K562 (cell line): ENCODE data around the gene TMIGD2. TPM values are rescaled to one million over a fixed set of nuclear protein-coding genes. Genes with fewer than 3 reads are reported as not detected.

ENCODE experiments used
- BRD4 ChIP-seq: fragments of 200-600 bp; sonication (generic); IDR thresholded peaks from 2 replicates; pipeline ENCODE4 v1.6.1; 2017; ENCODE audit warnings: inconsistent platforms
- CBX3 ChIP-seq, 2 experiments: IDR thresholded peaks; 1 replicate in 1 of 2; 2 replicates in 1 of 2; pipeline ENCODE4 v1.6.1; 2012; ENCODE audit warnings: inconsistent platforms in 2 of 2, low read length in 2 of 2, borderline replicate concordance in 1 of 2, control low read depth in 1 of 2
- CREBBP ChIP-seq: IDR thresholded peaks from one replicate; pipeline ENCODE4 v1.6.1; 2012; ENCODE audit warnings: low read depth, mild to moderate bottlenecking, control low read depth, inconsistent platforms, low read length
- HNRNPUL1 ChIP-seq: fragments of 200-400 bp; formaldehyde crosslinking; IDR thresholded peaks from 2 replicates; pipeline ENCODE4 v1.6.1; 2017; ENCODE audit warnings: low read length
- HSF4 ChIP-seq: fragments of 250-450 bp; sonication (Bioruptor Pico); IDR thresholded peaks from 2 replicates; pipeline ENCODE4 v2.1.2; 2022; ENCODE audit warnings: mild to moderate bottlenecking, moderate library complexity, borderline replicate concordance
- MTA2 ChIP-seq: fragments of 450-650 bp; IDR thresholded peaks from 2 replicates; pipeline ENCODE4 v1.6.1; 2016; ENCODE audit warnings: low read depth
- RB1 ChIP-seq: fragments of 450-650 bp; IDR thresholded peaks from 2 replicates; pipeline ENCODE4 v1.6.1; 2017; ENCODE audit warnings: low read depth, mild to moderate bottlenecking
- SUPT5H ChIP-seq: fragments of 450-650 bp; IDR thresholded peaks from 2 replicates; pipeline ENCODE4 v1.6.1; 2016
- TAF7 ChIP-seq: fragments of 450-650 bp; IDR thresholded peaks from 2 replicates; pipeline ENCODE4 v1.6.1; 2016; ENCODE audit warnings: missing genetic modification characterization, missing compliant biosample characterization
- TEAD2 ChIP-seq: fragments of 450-650 bp; IDR thresholded peaks from 2 replicates; pipeline ENCODE4 v1.6.1; 2016; ENCODE audit warnings: missing genetic modification characterization, control low read depth, missing compliant biosample characterization
- WHSC1 ChIP-seq: IDR thresholded peaks from one replicate; pipeline ENCODE4 v1.6.1; 2012; ENCODE audit warnings: low read length, control low read depth, inconsistent platforms
- ZNF217 ChIP-seq: sonication (generic); formaldehyde crosslinking; IDR thresholded peaks from 2 replicates; pipeline ENCODE4 v1.8.0; 2022; ENCODE audit warnings: mild to moderate bottlenecking, missing genetic modification reagents
- ZNF311 ChIP-seq: fragments of 250-450 bp; sonication (Bioruptor Pico); IDR thresholded peaks from 2 replicates; pipeline ENCODE4 v1.4.0; 2020; ENCODE audit warnings: mild to moderate bottlenecking, moderate library complexity
- ZNF551 ChIP-seq: fragments of 250-450 bp; sonication (Bioruptor Pico); IDR thresholded peaks from 2 replicates; pipeline ENCODE4 v1.5.0; 2021; ENCODE audit warnings: mild to moderate bottlenecking, moderate library complexity
- ZNF76 ChIP-seq: fragments of 250-450 bp; sonication (Bioruptor Pico); IDR thresholded peaks from 2 replicates; pipeline ENCODE4 v1.4.0; 2020; ENCODE audit warnings: mild to moderate bottlenecking, moderate library complexity, borderline replicate concordance
- polyA plus RNA-seq, 8 experiments: library from polyadenylated mRNA; depleted of rRNA in 4 of 8; stranded (reverse) in 5 of 8; unstranded in 3 of 8; fragments of >200 nt; fragmentation: Nextera tagmentation in 2 of 8; fragmentation: Illumina TruSeq in 1 of 8; extraction: Ambion mirVana in 2 of 8; extraction: Trizol in 1 of 8; gene quantifications; 2 replicates each; pipeline versions ENCODE4 v1.2.1 to v1.2.3, GENCODE V29; 2011 to 2014; ENCODE audit warnings: inconsistent platforms in 1 of 8, missing spikeins in 1 of 8
- total RNA-seq, 7 experiments: library from RNA; depleted of rRNA in 6 of 7; stranded (reverse); fragments of >200 nt in 6 of 7; fragmentation: Illumina TruSeq in 2 of 7; extraction: Trizol in 2 of 7; gene quantifications; 2 replicates each; pipeline versions ENCODE4 v1.2.1 to v1.2.3, GENCODE V29; 2011 to 2021; ENCODE audit warnings: low replicate concordance in 1 of 7
- TF ChIP-seq, protein P1 (sequence below): fragments of 200-600 bp; sonication (generic); IDR thresholded peaks from one replicate; pipeline ENCODE4 v1.6.1; 2012; ENCODE audit warnings: mild to moderate bottlenecking, low read depth, low read length, inconsistent platforms
- TF ChIP-seq, protein P2 (sequence below): fragments of 450-650 bp; formaldehyde crosslinking; IDR thresholded peaks from 2 replicates; pipeline ENCODE4 v1.4.0; 2022; ENCODE audit warnings: missing genetic modification characterization

TMIGD2 gene
- total and polyA plus RNA-seq, 9 of the 15 experiments (the other 6 are each of a cell fraction or from before 2014, with no cell fraction given): not detected

DNA sequence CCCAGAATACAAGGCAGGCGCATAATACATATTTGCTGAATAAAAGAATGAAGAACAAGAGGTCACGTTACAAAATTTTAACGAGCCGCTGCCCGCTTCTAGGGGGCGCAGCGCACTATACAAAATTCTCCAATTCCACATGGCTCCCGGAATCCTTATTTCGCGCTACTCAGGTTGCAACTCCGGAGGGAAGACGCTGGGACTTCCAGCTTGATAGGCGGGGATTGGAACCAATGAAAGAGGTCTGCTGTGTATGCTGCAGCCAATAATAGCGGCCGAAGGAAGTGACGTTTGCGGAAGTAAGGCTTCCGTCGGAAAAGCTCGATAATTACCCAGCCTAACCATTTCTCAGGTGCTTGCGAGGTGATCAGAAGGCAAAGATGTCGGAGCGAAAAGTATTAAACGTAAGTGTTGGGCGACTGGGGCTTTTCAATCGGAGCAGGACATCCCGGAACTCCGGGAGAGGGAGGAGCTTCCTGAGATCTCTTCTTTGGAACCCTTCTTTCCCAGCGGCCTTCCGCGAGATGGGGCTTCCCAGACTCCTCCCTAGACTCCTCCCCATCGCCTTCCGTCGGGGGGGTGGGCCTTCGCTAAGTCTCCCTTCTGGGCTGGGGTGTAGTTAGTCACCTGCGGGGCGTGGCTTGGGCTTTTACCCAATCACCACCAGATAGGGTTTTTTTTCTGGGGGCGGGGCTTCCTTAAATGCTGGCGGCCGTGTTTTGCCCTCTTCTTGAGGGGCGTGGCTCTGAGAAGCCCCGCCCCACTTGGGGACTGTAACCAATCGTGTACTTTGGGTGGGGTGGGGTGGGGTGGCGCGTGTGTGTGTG, 55.2 kb downstream of the TMIGD2 start, which contains the start of gene YJU2 (continued):
- TF ChIP-seq, protein P1, sequence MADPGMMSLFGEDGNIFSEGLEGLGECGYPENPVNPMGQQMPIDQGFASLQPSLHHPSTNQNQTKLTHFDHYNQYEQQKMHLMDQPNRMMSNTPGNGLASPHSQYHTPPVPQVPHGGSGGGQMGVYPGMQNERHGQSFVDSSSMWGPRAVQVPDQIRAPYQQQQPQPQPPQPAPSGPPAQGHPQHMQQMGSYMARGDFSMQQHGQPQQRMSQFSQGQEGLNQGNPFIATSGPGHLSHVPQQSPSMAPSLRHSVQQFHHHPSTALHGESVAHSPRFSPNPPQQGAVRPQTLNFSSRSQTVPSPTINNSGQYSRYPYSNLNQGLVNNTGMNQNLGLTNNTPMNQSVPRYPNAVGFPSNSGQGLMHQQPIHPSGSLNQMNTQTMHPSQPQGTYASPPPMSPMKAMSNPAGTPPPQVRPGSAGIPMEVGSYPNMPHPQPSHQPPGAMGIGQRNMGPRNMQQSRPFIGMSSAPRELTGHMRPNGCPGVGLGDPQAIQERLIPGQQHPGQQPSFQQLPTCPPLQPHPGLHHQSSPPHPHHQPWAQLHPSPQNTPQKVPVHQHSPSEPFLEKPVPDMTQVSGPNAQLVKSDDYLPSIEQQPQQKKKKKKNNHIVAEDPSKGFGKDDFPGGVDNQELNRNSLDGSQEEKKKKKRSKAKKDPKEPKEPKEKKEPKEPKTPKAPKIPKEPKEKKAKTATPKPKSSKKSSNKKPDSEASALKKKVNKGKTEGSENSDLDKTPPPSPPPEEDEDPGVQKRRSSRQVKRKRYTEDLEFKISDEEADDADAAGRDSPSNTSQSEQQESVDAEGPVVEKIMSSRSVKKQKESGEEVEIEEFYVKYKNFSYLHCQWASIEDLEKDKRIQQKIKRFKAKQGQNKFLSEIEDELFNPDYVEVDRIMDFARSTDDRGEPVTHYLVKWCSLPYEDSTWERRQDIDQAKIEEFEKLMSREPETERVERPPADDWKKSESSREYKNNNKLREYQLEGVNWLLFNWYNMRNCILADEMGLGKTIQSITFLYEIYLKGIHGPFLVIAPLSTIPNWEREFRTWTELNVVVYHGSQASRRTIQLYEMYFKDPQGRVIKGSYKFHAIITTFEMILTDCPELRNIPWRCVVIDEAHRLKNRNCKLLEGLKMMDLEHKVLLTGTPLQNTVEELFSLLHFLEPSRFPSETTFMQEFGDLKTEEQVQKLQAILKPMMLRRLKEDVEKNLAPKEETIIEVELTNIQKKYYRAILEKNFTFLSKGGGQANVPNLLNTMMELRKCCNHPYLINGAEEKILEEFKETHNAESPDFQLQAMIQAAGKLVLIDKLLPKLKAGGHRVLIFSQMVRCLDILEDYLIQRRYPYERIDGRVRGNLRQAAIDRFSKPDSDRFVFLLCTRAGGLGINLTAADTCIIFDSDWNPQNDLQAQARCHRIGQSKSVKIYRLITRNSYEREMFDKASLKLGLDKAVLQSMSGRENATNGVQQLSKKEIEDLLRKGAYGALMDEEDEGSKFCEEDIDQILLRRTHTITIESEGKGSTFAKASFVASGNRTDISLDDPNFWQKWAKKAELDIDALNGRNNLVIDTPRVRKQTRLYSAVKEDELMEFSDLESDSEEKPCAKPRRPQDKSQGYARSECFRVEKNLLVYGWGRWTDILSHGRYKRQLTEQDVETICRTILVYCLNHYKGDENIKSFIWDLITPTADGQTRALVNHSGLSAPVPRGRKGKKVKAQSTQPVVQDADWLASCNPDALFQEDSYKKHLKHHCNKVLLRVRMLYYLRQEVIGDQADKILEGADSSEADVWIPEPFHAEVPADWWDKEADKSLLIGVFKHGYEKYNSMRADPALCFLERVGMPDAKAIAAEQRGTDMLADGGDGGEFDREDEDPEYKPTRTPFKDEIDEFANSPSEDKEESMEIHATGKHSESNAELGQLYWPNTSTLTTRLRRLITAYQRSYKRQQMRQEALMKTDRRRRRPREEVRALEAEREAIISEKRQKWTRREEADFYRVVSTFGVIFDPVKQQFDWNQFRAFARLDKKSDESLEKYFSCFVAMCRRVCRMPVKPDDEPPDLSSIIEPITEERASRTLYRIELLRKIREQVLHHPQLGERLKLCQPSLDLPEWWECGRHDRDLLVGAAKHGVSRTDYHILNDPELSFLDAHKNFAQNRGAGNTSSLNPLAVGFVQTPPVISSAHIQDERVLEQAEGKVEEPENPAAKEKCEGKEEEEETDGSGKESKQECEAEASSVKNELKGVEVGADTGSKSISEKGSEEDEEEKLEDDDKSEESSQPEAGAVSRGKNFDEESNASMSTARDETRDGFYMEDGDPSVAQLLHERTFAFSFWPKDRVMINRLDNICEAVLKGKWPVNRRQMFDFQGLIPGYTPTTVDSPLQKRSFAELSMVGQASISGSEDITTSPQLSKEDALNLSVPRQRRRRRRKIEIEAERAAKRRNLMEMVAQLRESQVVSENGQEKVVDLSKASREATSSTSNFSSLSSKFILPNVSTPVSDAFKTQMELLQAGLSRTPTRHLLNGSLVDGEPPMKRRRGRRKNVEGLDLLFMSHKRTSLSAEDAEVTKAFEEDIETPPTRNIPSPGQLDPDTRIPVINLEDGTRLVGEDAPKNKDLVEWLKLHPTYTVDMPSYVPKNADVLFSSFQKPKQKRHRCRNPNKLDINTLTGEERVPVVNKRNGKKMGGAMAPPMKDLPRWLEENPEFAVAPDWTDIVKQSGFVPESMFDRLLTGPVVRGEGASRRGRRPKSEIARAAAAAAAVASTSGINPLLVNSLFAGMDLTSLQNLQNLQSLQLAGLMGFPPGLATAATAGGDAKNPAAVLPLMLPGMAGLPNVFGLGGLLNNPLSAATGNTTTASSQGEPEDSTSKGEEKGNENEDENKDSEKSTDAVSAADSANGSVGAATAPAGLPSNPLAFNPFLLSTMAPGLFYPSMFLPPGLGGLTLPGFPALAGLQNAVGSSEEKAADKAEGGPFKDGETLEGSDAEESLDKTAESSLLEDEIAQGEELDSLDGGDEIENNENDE: no peak
- TF ChIP-seq TEAD2 (tag): no peak; the same call in 1 of the 2 replicates
- no peak for TF ChIP-seq CREBBP
- peak; percentile 90 for TF ChIP-seq SUPT5H
- no peak for TF ChIP-seq ZNF217 (CRISPR knock-in tag)
- TF ChIP-seq ZNF551 (CRISPR knock-in tag): no peak
- TF ChIP-seq RB1: peak; percentile 88
- TF ChIP-seq TAF7 (tag): peak; percentile 85
- TF ChIP-seq CBX3 (IDR thresholded peaks at IDR 0.05; ENCODE audit: borderline replicate concordance in 1 of 2, low read length in 2 of 2): peak in 1 of 2 experiments; percentile 98; a peak in 2 of 3 replicates
- no peak for TF ChIP-seq MTA2
- no peak for TF ChIP-seq HSF4 (CRISPR knock-in tag)
- TF ChIP-seq, protein P2, sequence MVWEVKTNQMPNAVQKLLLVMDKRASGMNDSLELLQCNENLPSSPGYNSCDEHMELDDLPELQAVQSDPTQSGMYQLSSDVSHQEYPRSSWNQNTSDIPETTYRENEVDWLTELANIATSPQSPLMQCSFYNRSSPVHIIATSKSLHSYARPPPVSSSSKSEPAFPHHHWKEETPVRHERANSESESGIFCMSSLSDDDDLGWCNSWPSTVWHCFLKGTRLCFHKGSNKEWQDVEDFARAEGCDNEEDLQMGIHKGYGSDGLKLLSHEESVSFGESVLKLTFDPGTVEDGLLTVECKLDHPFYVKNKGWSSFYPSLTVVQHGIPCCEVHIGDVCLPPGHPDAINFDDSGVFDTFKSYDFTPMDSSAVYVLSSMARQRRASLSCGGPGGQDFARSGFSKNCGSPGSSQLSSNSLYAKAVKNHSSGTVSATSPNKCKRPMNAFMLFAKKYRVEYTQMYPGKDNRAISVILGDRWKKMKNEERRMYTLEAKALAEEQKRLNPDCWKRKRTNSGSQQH (CRISPR knock-in tag): no peak
- TF ChIP-seq ZNF76 (CRISPR knock-in tag): peak; percentile 27; the same call in 1 of the 2 replicates
- peak; percentile 70; the same call in 1 of the 2 replicates for TF ChIP-seq BRD4
- no peak for TF ChIP-seq HNRNPUL1
- TF ChIP-seq ZNF311 (CRISPR knock-in tag): no peak
- TF ChIP-seq WHSC1: no peak
